ENCODE data around the gene BAZ2B.
"Not testable (repeated sequence)": the region's sequence is repeated elsewhere in the genome, so short reads cannot be mapped to it uniquely, and the experiment has no call there.

BAZ2B gene, protein sequence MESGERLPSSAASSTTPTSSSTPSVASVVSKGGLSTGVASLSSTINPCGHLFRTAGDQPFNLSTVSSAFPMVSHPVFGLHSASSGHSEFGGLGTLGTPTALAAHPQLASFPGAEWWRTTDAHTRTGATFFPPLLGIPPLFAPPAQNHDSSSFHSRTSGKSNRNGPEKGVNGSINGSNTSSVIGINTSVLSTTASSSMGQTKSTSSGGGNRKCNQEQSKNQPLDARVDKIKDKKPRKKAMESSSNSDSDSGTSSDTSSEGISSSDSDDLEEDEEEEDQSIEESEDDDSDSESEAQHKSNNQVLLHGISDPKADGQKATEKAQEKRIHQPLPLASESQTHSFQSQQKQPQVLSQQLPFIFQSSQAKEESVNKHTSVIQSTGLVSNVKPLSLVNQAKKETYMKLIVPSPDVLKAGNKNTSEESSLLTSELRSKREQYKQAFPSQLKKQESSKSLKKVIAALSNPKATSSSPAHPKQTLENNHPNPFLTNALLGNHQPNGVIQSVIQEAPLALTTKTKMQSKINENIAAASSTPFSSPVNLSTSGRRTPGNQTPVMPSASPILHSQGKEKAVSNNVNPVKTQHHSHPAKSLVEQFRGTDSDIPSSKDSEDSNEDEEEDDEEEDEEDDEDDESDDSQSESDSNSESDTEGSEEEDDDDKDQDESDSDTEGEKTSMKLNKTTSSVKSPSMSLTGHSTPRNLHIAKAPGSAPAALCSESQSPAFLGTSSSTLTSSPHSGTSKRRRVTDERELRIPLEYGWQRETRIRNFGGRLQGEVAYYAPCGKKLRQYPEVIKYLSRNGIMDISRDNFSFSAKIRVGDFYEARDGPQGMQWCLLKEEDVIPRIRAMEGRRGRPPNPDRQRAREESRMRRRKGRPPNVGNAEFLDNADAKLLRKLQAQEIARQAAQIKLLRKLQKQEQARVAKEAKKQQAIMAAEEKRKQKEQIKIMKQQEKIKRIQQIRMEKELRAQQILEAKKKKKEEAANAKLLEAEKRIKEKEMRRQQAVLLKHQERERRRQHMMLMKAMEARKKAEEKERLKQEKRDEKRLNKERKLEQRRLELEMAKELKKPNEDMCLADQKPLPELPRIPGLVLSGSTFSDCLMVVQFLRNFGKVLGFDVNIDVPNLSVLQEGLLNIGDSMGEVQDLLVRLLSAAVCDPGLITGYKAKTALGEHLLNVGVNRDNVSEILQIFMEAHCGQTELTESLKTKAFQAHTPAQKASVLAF (N-terminal part only)

GRCh38 chr2:159616286-159616701, at the start of gene BAZ2B:
TSS of gene BAZ2B (minus strand) at chr2:159616548. CDS start at chr2:159478719, 137,829 bp downstream.
- DNase-seq (ENCODE audit: low spot score) = peak; percentile 35

- no peak for DNase-seq (ENCODE audit: low spot score)
These were observed 44.9 kb upstream of the BAZ2B start for GRCh38 chr2:159661286-159661685.

GRCh38 chr2:159658881-159659873, 42.8 kb upstream of the BAZ2B start:
- DNase-seq (ENCODE audit: low spot score) = no peak

- no peak for DNase-seq (ENCODE audit: low spot score)
These were observed 37.6 kb upstream of the BAZ2B start for GRCh38 chr2:159653962-159654361.

DNA sequence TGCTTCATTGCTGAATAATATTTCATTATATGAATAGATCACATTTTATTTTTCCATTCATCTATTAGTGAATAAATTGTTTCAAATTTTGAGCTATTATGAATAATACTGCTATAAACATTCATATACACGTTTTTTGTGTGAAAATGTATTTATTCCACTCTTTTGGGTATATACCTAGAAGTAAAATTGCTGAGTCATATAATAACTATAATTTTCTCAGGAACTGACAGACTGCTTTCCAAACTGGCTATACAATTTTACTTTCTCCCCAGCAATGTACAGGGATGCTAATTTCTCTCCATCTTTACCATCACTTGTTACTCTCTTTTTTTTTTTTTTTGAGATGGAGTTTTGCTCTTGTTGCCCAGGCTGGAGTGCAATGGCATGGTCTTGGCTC, 35.5 kb upstream of the BAZ2B start:
- DNase-seq (ENCODE audit: low spot score) = no peak

DNA sequence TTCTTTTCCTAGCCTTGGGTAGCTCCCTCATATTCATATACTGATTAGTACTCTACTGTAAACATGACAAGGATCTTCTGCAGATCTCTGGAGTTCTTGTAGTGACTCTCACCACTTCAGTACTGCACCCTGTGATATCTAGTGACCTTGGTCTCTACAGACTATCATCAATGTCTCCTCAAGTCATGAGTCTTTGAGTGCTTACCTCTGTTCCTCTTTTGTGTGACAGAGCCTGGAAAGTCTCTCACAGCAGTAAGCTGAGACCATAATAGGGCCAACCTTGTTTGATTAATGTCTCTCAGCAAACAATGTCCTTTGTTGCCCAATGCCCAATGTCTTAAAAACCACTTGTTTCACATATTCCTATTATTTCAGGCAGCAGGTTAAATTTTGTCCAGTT, 34.2 kb upstream of the BAZ2B start:
- no peak for DNase-seq (ENCODE audit: low spot score)

GRCh38 chr2:159648643-159649042, 32.3 kb upstream of the BAZ2B start:
- DNase-seq (ENCODE audit: low spot score) = no peak

DNA sequence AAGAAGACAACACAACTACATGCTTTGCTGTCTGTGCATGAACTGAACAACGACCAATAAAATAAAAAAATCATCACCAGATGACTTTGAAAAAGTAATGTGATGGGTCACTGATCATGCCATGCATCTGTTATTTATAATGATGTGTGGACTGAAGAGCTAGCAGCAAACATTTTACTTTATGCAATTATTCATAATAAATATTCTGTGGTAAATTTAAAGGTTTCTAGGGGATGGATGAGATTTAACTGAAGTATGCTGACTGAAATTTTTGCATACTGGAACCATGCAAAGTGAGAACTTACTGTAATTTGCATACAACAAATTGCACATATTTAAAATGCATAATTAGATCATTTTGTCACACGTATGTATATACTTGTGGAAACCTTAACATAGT, 31.3 kb upstream of the BAZ2B start:
- DNase-seq (ENCODE audit: low spot score) = no peak

- no peak for DNase-seq (ENCODE audit: low spot score)
These were observed 23.8 kb upstream of the BAZ2B start for GRCh38 chr2:159640176-159640575.

DNA sequence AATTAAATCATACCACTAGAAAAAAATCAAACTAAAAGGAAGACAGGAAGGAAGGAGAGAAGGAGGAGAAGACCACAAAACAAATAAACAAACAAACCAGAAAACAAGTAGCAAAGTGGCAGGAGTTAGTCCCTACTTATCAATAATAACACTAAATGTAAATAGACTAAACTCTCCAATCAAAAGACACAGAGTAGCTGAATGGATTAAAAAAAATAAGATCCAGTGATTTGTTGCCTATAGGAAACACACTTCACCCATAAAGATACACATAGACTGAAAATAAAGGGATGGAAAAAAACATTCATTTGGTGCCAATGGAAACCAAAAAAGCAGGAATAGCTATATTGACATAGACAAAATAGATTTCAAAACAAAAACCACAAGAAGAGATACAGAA, 23.4 kb upstream of the BAZ2B start:
- DNase-seq (ENCODE audit: low spot score) = no peak

DNA sequence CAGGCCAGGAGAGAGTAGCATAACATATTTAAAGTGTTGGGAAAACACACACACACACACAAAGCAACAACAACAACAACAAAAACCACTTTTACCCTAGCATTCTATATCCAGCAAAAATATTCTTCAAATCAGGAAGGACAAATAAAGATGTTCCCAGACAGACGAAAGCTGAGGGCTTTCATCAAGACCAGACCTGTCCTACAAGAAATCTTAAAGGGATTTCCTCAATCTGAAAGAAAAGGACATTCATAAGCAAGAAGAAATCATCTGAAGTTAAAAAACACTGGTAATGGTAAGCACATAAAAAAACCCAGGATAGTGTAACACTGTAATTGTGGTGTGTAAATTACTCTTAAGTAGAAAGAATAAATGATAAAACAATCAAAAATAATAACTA, 22.7 kb upstream of the BAZ2B start:
- no peak for DNase-seq (ENCODE audit: low spot score)

DNA sequence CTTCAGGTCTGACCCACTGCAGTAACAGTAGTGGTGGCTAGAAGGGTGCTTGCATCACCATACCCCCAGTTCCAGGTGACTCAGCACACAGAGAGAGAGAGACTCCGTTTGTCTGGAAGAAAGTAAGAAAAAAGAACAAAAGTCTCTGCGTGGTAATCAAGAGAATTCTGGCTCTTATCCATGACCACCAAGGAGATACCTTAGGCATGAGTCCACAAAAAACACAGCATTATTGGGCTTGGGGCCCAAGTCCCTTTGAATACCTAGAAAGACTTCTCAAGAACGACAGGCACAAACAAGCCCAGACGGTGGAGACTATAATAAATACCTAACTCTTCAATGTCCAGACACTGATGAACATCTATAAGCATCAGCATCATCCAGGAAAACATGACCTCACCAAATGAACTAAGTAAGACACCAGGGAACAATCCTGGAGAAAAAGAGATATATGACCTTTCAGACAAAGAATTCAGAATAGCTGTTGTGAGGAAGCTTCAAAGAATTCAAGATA, 21.7 kb upstream of the BAZ2B start:
- no peak for DNase-seq (ENCODE audit: low spot score)

- no peak for DNase-seq (ENCODE audit: low spot score)
These were observed 20.9 kb upstream of the BAZ2B start for GRCh38 chr2:159637240-159637639.

DNA sequence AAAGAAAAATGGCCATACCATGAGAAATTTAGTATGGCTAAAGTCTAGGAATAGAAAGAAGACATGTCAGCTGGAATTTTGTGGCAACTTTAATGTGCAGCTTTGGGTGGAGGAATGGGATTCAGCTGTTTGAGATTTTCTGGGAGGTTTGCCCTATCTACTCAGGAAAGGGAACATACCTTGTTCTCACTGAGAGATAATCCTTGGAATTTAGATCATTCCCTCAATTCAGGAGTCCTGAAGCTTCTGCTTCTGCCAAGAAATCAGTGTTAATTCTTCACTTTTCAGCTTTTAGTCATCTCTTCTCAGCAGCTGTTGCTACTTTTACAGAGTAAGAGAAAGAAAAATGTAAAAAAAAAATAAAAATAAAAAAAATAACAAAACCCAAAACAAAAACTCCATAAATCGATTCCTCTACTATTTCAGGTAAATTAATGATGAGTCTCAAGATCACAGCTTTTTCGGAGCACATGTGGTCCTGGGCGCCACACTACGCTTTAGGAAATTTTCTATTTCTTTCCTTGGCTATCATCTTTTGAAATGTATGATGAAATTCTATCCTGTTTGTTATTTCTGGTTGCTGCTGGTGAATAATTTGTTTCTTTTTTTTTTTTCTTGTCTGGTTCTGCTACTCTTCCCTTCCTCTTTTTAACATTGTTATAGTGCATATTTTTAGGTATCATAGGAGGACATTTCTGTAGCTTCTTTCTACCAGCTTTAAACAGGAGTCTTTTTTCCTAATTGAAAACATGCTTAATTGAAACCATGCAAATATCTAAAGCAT, 18.9 kb upstream of the BAZ2B start:
- DNase-seq (ENCODE audit: low spot score) = no peak

GRCh38 chr2:159633219-159633618, 16.9 kb upstream of the BAZ2B start:
- DNase-seq (ENCODE audit: low spot score) = no peak

GRCh38 chr2:159625628-159626027, 9.3 kb upstream of the BAZ2B start:
- not testable (repeated sequence) for DNase-seq (ENCODE audit: low spot score)

- DNase-seq (ENCODE audit: low spot score) = no peak
These were observed 7.1 kb upstream of the BAZ2B start for GRCh38 chr2:159623436-159623835.

GRCh38 chr2:159622966-159623365, 6.6 kb upstream of the BAZ2B start:
- no peak for DNase-seq (ENCODE audit: low spot score)

GRCh38 chr2:159620796-159621195, 4.4 kb upstream of the BAZ2B start:
- no peak for DNase-seq (ENCODE audit: low spot score)

DNA sequence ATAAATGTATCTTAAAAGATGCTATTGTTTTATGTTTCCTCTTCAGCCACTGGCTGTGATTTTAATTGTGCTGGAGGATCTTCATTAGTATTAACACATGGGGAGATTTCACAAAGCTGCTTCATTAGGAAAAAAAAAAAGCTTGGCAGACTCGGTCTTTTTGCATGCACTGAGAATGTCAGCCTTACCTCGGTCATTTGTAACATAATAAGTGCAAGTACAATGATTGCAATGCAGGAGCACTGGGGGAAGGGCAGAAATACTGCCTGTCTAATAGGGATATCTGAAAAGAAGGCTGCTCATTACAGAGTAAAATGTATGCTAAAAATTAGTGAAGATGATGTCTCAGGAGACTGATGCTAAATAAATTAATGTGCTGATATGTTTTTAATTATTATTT, 1.3 kb upstream of the BAZ2B start:
- DNase-seq (ENCODE audit: low spot score) = no peak

Data from COLO829 (cell line).